NCI-H748 (cell line): ENCODE measurements around the gene GSN.
"Not testable (repeated sequence)": the region's sequence is repeated elsewhere in the genome, so short reads cannot be mapped to it uniquely, and the experiment has no call there.

Experiments used
- DNase-seq: peaks from one replicate; lab custom pipeline; 2025; ENCODE audit not compliant: unreplicated experiment; lab: John Stamatoyannopoulos, UW

GSN gene

GRCh38 chr9:121286973-121287741 lies 19.2 kb downstream of the GSN start:
- peak; percentile 52 for DNase-seq

GRCh38 chr9:121288673-121289025 lies 20.7 kb downstream of the GSN start:
- no peak for DNase-seq

- no peak for DNase-seq
Observed at GRCh38 chr9:121289026-121289771, 21.2 kb downstream of the GSN start.

GRCh38 chr9:121289772-121290370 lies 21.9 kb downstream of the GSN start:
- no peak for DNase-seq

- not testable (repeated sequence) for DNase-seq
Observed at GRCh38 chr9:121291536-121291935, 23.6 kb downstream of the GSN start.

GRCh38 chr9:121292051-121292450 lies 24.1 kb downstream of the GSN start:
- DNase-seq: no peak

- no peak for DNase-seq
Observed at GRCh38 chr9:121292801-121293241, 24.9 kb downstream of the GSN start.

- no peak for DNase-seq
Observed at GRCh38 chr9:121294151-121294743, 26.3 kb downstream of the GSN start.

GRCh38 chr9:121294866-121295661 lies 27.1 kb downstream of the GSN start:
- DNase-seq: no peak

GRCh38 chr9:121295662-121296191 lies 27.8 kb downstream of the GSN start:
- no peak for DNase-seq

- DNase-seq: no peak
Observed at GRCh38 chr9:121296213-121297127, 28.5 kb downstream of the GSN start.

- no peak for DNase-seq
Observed at GRCh38 chr9:121297389-121297788, 29.4 kb downstream of the GSN start.

- no peak for DNase-seq
Observed at GRCh38 chr9:121298016-121298538, 30.1 kb downstream of the GSN start.

GRCh38 chr9:121298689-121299466 lies 30.9 kb downstream of the GSN start:
- peak; percentile 47 for DNase-seq

GRCh38 chr9:121299467-121300282 lies 31.7 kb downstream of the GSN start:
- peak; percentile 59 for DNase-seq

- no peak for DNase-seq
Observed at GRCh38 chr9:121300283-121301119, 32.5 kb downstream of the GSN start.

- no peak for DNase-seq
Observed at GRCh38 chr9:121301881-121302286, 33.9 kb downstream of the GSN start.
